ENCODE data around the gene GYG2.
"Not testable (repeated sequence)": the region's sequence is repeated elsewhere in the genome, so short reads cannot be mapped to it uniquely, and the experiment has no call there.

GYG2 gene

DNA sequence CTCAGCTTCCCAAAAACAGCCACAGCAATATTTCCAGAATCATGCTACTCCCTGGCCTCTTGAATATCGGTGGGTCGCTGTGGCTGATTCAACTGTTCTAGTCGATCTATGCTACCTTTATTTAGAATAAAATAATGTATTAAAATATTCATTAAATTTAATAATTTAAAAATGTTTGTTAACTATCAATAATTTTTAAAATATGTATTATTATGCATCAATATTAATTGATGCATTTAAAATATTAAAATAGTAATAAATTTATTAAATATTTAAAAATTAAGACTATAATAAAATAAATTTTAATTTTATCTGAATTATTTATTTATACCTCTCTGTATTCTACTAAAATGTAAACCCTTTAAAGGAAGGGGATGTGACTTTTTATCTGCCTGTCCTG lies 81.4 kb downstream of the GYG2 start:
- DNase-seq: no peak

DNA sequence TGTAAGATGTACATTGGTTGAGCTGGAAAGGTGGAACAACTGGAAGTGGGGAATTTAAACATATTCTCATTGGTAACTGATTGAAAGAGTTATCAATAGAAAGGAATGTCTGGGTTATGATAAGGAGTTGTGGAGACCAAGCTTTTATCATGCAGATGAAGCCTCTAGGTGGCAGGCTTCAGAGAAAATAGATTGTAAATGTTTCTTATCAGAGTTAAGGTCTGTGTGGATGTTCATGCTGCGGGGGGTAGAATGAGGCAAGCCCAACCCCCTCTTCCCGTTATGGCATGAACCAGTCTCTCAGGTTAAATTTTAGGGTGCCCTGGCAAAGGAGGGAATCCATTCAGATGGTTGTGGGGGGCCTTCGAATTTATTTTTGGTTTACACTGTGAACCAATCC lies 84.4 kb downstream of the GYG2 start:
- DNase-seq: no peak

DNA sequence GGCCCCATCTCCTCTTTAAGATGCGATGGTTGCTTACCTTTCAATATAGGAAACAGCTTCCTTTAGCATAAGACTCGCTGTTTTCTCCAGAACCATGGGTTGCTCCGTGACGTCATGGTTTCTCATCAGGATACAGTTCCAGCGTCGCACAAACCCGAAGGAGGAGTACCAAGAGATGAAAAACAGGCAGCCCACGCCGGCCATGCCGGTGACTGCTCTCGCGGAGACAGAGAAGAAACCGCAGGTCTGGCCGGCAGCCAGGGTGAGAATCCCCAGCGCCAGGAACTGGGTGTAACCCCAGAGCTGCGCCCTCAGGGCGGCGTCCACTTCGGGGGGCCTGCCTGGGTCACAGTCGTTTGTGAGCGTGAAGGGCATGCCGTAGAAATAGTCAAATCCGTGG lies 89.0 kb downstream of the GYG2 start:
- DNase-seq: no peak

DNA sequence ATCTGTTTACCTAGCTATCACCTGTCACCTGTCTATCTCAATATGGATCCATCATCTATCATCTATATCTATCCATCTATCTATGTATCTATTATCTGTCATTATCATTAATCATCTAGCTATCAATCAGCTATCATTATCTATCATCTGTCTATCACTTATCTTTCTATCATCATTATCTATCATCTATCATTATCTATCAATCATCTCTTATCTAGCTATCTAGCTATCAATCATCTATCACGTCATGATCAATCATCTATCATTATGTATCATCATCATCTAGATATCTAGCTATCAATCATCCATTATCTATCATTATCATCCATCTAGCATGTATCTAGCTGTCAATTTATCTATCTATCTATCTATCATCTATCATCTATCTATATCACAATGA lies 92.5 kb downstream of the GYG2 start:
- no peak for DNase-seq

DNA sequence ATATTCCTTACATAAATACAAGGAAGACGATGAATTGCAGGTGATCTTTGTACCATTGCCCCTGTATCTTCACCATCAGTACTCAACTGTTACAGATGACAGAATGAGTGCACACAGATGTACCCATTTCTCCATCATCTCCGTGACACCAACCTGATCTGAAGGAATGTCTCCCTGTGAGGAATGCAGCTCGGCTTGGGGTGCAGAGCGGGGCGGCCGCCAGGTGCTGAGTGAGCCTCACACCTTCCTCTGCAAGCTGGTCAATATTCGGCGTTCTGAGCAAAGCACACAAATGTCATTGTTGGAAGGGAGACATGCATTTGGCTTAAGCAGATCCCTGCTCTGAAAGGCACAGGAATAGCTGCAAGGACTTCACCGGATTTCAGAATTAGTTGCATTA lies 93.0 kb downstream of the GYG2 start:
- no peak for DNase-seq

DNA sequence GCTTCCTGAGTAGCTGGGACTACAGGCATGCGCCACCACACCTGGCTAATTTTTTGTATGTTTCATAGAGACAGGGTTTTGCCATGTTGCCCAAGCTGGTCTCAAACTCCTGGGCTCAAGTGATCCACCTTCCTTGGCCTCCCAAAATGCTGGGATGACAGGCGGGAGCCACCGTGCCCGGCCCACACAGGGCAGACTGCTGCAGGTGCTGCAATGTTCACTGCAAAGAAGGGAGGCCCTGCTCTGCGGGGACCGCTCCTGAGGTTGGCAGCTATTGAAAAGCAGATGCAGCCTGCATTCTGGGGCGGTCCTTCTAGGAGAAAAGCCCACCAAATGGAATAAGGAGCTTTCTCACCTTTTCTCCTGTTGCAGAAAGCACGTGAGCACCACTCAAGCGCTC lies 95.4 kb downstream of the GYG2 start:
- no peak for DNase-seq

DNA sequence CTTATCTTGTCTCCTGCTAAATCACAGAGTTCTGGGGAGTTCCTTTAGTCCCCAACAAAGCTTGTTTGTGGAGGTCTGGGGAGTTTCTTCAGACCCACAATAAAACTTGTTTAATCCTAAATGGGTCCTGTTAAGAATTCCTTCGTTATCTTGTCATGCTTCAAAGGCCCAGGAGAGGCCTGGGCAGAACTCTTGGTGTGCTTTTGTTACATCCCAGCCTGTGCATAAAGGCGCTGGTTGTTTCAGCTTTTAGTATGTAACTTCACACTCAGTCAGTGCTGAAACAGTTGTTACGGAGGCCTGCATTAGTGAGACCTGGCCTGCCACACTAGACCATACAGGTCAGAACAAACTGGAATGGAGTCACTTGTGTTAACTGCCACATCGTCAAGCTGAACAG lies 97.5 kb downstream of the GYG2 start:
- not testable (repeated sequence) for DNase-seq

DNA sequence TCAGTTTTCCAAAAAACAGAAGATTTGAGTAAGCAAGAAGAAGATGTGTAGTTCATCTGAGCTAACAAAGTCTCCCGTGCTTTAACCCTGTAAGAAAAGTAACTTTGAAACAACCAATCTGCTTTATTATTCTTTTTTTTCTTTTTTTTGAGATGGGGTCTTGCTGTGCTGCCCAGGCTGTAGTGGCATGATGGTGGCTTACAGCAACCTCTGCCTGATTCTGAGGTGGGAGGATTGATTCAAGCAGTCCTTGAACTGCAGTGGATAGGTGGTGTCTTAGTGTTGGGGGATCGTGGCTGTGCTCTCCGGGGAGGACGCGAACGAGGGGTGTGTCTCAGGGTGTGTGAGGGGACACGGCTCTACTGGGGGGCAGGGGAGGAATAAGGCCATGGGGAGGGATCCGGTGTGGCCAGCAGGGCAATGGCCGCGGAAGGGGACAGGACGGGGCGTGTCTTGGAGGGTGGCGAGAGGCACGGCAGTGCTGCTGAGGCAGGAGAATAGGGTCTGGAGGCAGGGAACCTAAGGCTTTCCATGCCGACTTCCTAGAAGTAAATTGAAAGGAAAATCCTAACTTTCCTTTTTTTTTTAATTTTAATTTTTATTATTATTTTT lies 98.0 kb downstream of the GYG2 start:
- no peak for DNase-seq

DNA sequence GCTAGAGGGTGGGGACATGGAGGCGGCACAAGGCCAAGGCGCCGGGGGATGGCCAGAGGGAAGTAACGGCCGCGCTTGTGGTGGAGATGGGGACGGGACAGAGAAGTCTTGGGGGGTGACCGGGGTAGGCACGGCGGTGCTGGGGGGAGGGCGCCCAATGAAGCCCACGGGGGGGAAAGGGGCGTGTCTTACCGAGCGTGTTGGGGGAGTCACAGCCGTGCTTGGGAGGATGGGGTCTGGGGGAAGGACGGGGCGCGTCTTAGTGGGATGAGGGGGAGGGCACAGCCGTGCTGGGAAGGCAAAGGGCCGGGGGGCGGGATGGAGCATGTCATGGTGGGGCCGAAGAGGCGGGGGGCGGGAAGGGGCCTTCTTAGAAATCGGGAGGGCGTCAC lies 99.5 kb downstream of the GYG2 start:
- DNase-seq: no peak

DNA sequence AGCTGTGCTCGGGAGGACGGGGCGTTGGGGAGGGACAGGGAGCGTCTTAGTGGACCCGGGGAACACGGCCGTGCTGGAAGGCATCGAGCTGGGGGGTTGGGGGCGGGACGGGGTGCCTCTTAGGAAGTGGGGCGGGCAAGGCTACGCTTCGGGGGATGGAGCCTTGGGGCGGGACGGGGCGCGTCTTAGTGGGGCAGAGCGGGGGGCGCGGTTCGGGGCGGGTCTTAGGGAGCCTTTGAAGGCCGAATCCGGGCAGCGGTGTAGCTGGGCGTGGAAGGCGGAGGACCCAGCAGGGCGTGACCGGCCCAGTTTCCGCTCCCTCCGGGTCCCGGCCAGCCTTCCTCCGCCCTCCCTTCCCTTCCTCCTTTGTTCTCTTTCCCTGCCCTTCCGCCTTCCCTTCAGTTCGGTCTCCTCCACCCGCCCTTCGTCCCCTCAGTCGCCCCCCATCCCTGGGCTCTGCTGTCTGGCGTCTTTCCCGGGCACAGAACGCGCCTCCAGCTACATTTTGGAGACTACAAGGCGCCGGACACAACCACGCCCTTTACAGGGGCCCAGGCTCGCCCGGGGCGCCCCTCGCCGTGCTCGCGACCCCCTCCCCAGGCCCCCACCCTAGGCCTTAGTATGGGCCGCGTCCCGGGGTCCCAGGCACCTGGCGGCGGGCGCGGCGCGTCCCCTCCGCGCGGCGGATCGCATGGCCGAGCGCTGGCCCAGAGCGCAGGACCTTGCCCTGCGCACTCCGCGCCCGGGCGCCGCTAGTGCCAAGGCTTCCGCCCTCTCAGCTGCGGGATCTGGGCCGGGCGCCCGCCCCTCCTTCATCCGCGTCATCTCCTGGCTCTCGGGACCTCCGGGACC lies 100.1 kb downstream of the GYG2 start, which contains the start of gene ARSD:
TSS of gene ARSD (minus strand) at position 757 of the 852 bp plus-strand sequence. CDS start at position 693, 64 bp downstream.
- no peak for DNase-seq

DNA sequence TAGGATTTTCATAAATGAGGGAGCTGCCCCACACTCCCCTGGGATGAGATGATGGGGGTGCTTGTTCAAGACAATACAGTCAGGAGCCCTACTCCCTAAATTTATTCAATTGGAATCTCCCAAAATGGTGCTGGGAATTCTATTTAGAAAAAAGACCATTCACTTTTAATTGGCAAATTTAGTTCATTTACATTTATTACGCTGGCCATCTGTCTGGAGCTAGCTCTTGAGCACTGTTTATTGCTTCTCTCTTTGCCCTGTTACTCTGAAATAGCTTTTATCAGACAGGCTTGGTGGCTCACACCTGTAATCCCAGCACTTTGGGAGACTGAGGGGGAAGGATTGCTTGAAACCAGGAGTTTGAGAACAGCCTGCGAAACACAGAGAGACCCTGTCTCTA lies 102.4 kb downstream of the GYG2 start:
- DNase-seq: no peak

DNA sequence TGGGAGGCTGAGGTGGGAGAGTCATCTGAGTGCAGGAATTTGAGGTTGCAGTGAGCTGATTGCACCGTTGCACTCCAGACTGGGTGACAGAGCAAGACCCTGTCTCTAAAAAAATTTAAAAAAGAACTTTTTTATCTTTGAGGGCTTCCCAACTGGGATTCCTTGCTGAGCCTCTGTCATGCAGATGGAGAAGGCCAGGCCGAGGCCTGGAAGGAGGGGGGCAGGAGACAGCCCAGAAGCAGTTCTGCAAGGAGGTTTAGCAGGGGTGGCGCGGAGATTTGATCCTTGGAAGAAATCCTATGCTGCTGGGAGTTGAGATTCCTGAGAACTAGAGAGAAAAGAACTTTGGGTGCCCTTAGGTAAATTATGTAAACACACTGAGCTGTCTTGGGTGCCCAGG lies 102.9 kb downstream of the GYG2 start:
- no peak for DNase-seq

Measured in NCI-H524 treated with DMSO at 0.1 percent for 48 hours (cell line).